Osteoblast (primary cell): ENCODE data around the gene EIF4E1B. TPM values are rescaled to one million over a fixed set of nuclear protein-coding genes. Genes with fewer than 3 reads are reported as not detected.

Experiments used
- DNase-seq: peaks from one replicate; pipeline ENCODE4 v3.0.0; 2011; ENCODE audit warnings: low spot score, mixed read lengths; ENCODE audit not compliant: insufficient read length; ENCODE audit errors: missing footprints
- H2AFZ ChIP-seq: 2 replicates; pipeline ENCODE4 v1.6.0; 2011; ENCODE audit warnings: mild to moderate bottlenecking, low read length
- H3K27ac ChIP-seq: 2 replicates; pipeline ENCODE4 v1.5.1; 2011; ENCODE audit warnings: mild to moderate bottlenecking, low read depth, low read length, moderate library complexity
- H3K27me3 ChIP-seq: 2 replicates; pipeline ENCODE4 v1.6.0; 2012; ENCODE audit warnings: mild to moderate bottlenecking, control low read depth, inconsistent platforms, low read length, moderate library complexity; ENCODE audit not compliant: insufficient read depth
- H3K36me3 ChIP-seq: 2 replicates; pipeline ENCODE4 v1.5.1; 2011; ENCODE audit warnings: mild to moderate bottlenecking, low read length, control low read depth, moderate library complexity; ENCODE audit not compliant: insufficient read depth
- H3K4me1 ChIP-seq: 2 replicates; pipeline ENCODE4 v1.5.1; 2011; ENCODE audit warnings: mild to moderate bottlenecking, low read length, control low read depth, moderate library complexity; ENCODE audit not compliant: insufficient read depth
- H3K4me2 ChIP-seq: 2 replicates; pipeline ENCODE4 v1.6.0; 2011; ENCODE audit warnings: mild to moderate bottlenecking, low read length; ENCODE audit not compliant: insufficient read depth
- H3K4me3 ChIP-seq: fragments of 200-600 bp; sonication (generic); 3 replicates; pipeline ENCODE4 v1.5.1; 2012; ENCODE audit warnings: mild to moderate bottlenecking, low read length, inconsistent platforms; ENCODE audit not compliant: insufficient read depth
- H3K79me2 ChIP-seq: 2 replicates; pipeline ENCODE4 v1.6.0; 2012; ENCODE audit warnings: mild to moderate bottlenecking, low read length, control low read depth, inconsistent platforms; ENCODE audit not compliant: insufficient read depth
- H3K9me3 ChIP-seq: 2 replicates; pipeline ENCODE4 v1.5.1; 2011; ENCODE audit warnings: low read depth, low read length, control low read depth
- H4K20me1 ChIP-seq: 2 replicates; pipeline ENCODE4 v1.6.0; 2012; ENCODE audit warnings: mild to moderate bottlenecking, low read length, control low read depth; ENCODE audit not compliant: insufficient read depth
- total RNA-seq: library from RNA; depleted of rRNA; stranded (reverse); fragments of >200 nt; gene quantifications from 2 replicates; pipeline ENCODE4 v1.2.3, GENCODE V29; 2012
- TF ChIP-seq, protein P1 (sequence below): IDR thresholded peaks from 2 replicates; pipeline ENCODE4 v1.5.1; 2011; ENCODE audit warnings: mild to moderate bottlenecking, low read depth, low read length, moderate library complexity; ENCODE audit errors: extremely low read depth

EIF4E1B gene
- total RNA-seq, 1 donor = not detected

DNA sequence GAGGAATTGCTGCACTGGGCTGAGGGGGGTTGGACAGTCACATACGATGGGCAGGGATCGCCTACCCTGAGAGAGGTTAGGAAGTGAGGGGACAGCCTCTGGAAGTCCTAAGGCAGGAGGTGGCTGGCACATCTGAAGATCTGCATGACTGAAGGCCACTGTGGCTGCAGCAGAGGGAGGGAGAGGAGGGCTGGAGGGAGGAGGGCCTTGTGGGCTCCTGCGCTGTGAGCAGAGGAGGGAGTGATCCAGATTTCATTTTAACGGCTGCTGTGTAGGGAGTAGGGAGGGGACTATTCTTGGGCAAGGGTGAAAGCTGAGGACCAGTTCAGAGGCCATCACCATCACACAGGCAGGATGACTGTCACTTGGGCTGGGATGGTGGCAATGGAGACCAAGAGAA is 7.1 kb downstream of the EIF4E1B start:
- no peaks in the 10 kb centered on the region for H3K4me1 ChIP-seq
- no peak overlapping the region for H2AFZ ChIP-seq
- no peaks in the 10 kb centered on the region for H3K79me2 ChIP-seq
- H3K27ac ChIP-seq = no peak overlapping the region
- no peak for DNase-seq
- H3K36me3 ChIP-seq = no peaks in the 10 kb centered on the region
- peaks cover 40% of the 10 kb centered on the region for H3K27me3 ChIP-seq
- TF ChIP-seq, protein P1, sequence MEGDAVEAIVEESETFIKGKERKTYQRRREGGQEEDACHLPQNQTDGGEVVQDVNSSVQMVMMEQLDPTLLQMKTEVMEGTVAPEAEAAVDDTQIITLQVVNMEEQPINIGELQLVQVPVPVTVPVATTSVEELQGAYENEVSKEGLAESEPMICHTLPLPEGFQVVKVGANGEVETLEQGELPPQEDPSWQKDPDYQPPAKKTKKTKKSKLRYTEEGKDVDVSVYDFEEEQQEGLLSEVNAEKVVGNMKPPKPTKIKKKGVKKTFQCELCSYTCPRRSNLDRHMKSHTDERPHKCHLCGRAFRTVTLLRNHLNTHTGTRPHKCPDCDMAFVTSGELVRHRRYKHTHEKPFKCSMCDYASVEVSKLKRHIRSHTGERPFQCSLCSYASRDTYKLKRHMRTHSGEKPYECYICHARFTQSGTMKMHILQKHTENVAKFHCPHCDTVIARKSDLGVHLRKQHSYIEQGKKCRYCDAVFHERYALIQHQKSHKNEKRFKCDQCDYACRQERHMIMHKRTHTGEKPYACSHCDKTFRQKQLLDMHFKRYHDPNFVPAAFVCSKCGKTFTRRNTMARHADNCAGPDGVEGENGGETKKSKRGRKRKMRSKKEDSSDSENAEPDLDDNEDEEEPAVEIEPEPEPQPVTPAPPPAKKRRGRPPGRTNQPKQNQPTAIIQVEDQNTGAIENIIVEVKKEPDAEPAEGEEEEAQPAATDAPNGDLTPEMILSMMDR = no peak
- no peaks in the 10 kb centered on the region for H4K20me1 ChIP-seq
- no peaks in the 10 kb centered on the region for H3K9me3 ChIP-seq
- no peak overlapping the region for H3K4me2 ChIP-seq
- no peak overlapping the region for H3K4me3 ChIP-seq

DNA sequence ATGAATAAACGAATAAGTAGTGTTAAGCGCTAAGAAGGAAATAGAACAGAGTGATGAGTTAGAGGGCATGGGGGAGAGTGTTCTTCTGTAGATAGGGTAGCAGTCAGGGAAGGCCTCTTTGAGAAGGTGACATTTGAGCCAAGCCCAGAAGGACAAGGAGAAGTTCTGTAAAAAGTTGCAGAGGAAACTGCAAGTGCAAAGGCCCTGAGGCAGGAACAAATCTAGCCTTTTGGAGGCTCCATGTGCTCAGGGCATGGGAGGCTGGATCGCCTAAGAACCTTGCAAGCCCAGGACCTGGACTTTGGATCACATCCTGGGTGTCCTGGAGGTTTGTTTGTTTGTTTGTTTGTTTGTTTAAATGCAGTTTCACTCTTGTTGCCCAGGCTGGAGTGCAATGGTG is 8.0 kb downstream of the EIF4E1B start:
- no peaks in the 10 kb centered on the region for H3K36me3 ChIP-seq
- TF ChIP-seq, protein P1 = no peak
- H3K4me2 ChIP-seq = no peak overlapping the region
- no peak overlapping the region for H3K4me3 ChIP-seq
- no peaks in the 10 kb centered on the region for H3K4me1 ChIP-seq
- no peaks in the 10 kb centered on the region for H3K79me2 ChIP-seq
- no peaks in the 10 kb centered on the region for H4K20me1 ChIP-seq
- H3K9me3 ChIP-seq = no peaks in the 10 kb centered on the region
- H3K27ac ChIP-seq = no peak overlapping the region
- no peak overlapping the region for H2AFZ ChIP-seq
- DNase-seq = no peak
- peaks cover 33% of the 10 kb centered on the region for H3K27me3 ChIP-seq

DNA sequence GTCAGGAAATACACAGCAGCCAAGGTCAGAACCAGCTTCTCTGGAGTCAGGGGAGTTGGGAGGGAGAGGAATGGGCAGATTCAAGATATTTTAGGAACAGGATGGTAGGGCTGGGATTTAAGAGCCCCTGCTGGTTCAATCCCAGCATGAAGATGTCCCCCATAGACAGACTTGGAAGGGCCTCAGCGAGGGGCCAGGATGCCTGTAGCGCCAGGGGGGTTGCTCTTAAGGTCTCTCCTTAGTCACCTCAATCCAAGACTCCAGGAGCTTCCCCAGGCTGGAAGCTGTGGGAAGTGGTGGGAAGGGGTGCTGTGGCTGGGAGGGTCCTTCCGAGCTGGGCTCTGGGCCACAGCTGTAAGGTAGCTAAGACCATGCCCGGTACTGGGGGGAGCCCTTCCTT is 8.7 kb downstream of the EIF4E1B start:
- Histone ChIP-seq H3K4me2 (no peak overlapping the region), H3K4me1 (no peaks in the 10 kb centered on the region), H3K27me3 (peaks cover 26% of the 10 kb centered on the region), H4K20me1 (no peaks in the 10 kb centered on the region), H3K9me3 (no peaks in the 10 kb centered on the region), H3K27ac (no peak overlapping the region), H3K79me2 (no peaks in the 10 kb centered on the region), H2AFZ (no peak overlapping the region), H3K4me3 (no peak overlapping the region), H3K36me3 (no peaks in the 10 kb centered on the region)
- no peak for DNase-seq
- TF ChIP-seq, protein P1 = no peak

DNA sequence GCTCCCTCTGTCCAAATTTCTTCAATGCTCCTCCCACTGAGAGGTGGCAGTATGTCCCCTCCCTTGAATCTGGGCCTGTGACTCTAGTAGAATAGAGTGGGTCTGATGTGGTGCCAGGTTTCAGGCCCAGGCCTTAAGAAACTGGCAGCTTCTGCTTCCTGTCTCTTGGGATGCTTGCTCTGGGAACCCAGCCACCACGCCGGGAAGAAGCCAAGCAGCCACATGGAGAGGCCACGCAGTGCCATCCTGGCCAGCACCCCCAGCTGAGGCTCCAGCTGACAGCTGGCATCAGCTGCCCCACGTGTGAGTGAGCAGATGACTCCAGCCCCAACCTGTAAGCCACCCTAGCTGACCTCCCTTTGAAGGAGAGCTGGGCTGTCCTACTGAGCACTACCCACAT is 9.5 kb downstream of the EIF4E1B start:
- Histone ChIP-seq H3K27ac (no peak overlapping the region), H2AFZ (no peak overlapping the region), H3K4me3 (no peak overlapping the region), H3K27me3 (peaks cover 22% of the 10 kb centered on the region), H3K9me3 (no peaks in the 10 kb centered on the region), H4K20me1 (no peaks in the 10 kb centered on the region), H3K79me2 (no peaks in the 10 kb centered on the region), H3K4me2 (no peak overlapping the region), H3K4me1 (no peaks in the 10 kb centered on the region), H3K36me3 (no peaks in the 10 kb centered on the region)
- no peak for DNase-seq
- TF ChIP-seq, protein P1 = no peak
